ENCODE data around the gene ZNF219. TPM values are rescaled to one million over a fixed set of nuclear protein-coding genes. Genes with fewer than 3 reads are reported as not detected.

ZNF219 gene
- total RNA-seq, 1 donor from 2014 or later = 47.8 TPM

DNA sequence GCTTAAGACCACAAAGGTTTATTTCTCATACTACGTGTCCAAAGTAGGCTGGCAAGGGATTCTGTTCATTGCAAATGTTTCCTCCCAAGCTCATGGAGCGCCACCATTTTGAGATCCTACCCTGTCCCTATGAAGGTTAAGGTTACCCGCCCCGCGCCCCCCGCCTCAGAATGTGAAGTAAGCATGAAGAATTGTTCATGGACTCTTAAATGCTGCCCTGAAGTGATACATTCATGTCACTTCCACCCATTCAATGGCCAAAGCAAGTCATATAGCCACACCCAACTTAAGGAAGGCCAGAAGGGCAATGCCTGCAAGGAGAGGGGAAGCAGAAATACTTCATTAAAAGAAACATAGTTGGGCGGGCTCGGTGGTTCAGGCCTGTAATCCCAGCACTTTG lies 6.6 kb upstream of the ZNF219 start:
- TF ChIP-seq, protein P1, sequence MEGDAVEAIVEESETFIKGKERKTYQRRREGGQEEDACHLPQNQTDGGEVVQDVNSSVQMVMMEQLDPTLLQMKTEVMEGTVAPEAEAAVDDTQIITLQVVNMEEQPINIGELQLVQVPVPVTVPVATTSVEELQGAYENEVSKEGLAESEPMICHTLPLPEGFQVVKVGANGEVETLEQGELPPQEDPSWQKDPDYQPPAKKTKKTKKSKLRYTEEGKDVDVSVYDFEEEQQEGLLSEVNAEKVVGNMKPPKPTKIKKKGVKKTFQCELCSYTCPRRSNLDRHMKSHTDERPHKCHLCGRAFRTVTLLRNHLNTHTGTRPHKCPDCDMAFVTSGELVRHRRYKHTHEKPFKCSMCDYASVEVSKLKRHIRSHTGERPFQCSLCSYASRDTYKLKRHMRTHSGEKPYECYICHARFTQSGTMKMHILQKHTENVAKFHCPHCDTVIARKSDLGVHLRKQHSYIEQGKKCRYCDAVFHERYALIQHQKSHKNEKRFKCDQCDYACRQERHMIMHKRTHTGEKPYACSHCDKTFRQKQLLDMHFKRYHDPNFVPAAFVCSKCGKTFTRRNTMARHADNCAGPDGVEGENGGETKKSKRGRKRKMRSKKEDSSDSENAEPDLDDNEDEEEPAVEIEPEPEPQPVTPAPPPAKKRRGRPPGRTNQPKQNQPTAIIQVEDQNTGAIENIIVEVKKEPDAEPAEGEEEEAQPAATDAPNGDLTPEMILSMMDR (conservative IDR thresholded peaks at IDR 0.05) = no peak
- H3K36me3 Mint-ChIP-seq = no peaks in the 10 kb centered on the region
- no peaks in the 10 kb centered on the region for H3K9me3 Mint-ChIP-seq
- no peaks in the 10 kb centered on the region for H3K27me3 Mint-ChIP-seq
- DNase-seq (ENCODE audit: extremely low spot score, unreplicated experiment) = no peak
- peak overlapping the region; percentile 96 for H3K27ac Mint-ChIP-seq
- H3K4me1 Mint-ChIP-seq (ENCODE audit: unreplicated experiment) = peaks cover 61% of the 10 kb centered on the region
- peak overlapping the region; percentile 94 for H3K4me3 Mint-ChIP-seq

DNA sequence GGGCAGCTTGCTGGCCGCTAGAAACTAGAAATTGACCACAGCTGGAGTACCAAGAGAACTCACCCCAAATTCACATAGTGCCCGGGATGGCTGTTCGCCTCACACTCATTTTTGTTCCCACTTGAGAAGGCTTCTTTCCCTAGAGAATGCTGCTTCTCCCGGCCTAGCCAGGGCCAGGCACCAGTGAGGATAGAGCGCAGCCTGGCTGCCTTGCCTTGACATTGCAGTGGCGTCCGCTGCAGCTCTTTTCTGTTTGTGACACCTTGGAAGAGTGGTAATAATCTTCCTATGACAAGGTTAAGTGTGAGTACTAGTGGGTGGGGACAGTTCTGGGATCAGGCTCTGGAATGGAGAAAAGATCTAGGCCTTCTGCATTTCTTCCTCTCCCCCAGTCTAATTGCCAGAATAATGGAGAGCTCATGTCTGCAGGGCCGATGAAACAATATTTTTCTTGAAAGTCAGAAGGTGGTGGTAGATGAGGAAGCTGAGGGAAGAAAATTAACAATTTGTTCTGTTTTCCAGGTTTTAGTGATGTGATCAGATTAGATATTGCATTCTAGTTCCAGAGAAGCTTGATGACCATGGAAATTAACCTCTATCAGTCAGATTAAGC lies 6.1 kb upstream of the ZNF219 start:
- Mint-ChIP-seq H3K9me3 (no peaks in the 10 kb centered on the region), H3K4me3 (peak overlapping the region; percentile 94), H3K27me3 (no peaks in the 10 kb centered on the region), H3K4me1 (ENCODE audit: unreplicated experiment) (peaks cover 59% of the 10 kb centered on the region), H3K36me3 (no peaks in the 10 kb centered on the region), H3K27ac (peak overlapping the region; percentile 96)
- TF ChIP-seq, protein P1 (conservative IDR thresholded peaks at IDR 0.05) = peak; percentile 92
- no peak for DNase-seq (ENCODE audit: extremely low spot score, unreplicated experiment)

DNA sequence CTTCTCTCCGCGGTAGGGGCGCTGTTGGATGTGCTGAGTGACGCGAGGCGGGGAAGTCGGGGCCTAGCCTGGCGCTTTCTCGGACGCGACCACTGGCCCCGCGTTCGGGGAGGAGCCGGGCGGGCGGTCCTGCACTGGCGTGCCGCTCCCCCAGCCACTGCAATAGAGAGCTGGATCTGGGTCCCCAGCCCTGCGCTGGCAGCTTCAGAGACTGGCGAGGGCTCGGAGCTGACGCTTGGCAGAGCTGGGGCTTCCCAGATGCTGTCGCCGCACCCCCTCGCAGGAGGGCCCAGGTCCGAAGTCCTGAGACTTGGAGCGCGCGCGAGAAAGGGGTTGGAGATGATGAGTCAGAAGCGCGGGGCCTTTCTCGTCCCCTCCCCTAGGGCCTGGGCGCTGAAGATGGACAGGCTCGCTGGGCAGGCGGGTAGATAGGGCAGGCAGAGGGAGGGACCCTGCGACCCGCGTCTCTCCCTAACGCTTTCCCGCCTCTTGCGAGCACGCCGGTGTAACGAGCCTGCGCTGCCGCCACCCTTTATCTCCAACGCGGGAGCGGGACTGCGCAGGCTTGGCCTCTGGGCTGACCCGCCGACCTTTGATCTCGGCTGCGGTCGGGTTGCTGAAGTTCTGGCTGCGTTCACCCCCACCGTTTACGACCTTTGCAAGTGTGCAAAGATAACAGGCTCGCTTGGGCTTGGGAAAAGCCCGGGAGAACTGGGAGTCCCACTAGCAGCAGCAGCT lies 5.4 kb upstream of the ZNF219 start:
- Mint-ChIP-seq H3K27me3 (no peaks in the 10 kb centered on the region), H3K27ac (peak overlapping the region; percentile 96), H3K4me3 (peak overlapping the region; percentile 94), H3K36me3 (no peaks in the 10 kb centered on the region), H3K9me3 (no peaks in the 10 kb centered on the region), H3K4me1 (ENCODE audit: unreplicated experiment) (peaks cover 60% of the 10 kb centered on the region)
- TF ChIP-seq, protein P1 (conservative IDR thresholded peaks at IDR 0.05) = peak; percentile 80
- DNase-seq (ENCODE audit: extremely low spot score, unreplicated experiment) = peak; percentile 95

DNA sequence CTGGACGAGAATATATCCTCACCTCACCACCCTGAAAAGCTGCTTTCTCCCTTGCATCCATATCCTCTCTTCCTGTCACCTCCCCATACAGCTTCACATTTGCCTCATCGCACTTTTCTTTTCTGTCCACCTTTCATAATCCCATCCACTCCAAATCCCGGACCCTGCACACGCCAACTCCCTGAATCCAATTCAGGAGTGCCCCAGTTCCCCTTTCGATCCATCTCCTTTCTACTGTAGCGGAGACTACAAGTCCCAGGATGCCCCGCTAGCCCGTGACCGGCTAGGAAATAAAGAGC lies 4.9 kb upstream of the ZNF219 start:
- TF ChIP-seq, protein P1 (conservative IDR thresholded peaks at IDR 0.05) = no peak
- peak overlapping the region; percentile 96 for H3K27ac Mint-ChIP-seq
- H3K4me1 Mint-ChIP-seq (ENCODE audit: unreplicated experiment) = peaks cover 63% of the 10 kb centered on the region
- H3K9me3 Mint-ChIP-seq = no peaks in the 10 kb centered on the region
- no peaks in the 10 kb centered on the region for H3K27me3 Mint-ChIP-seq
- peak overlapping the region; percentile 94 for H3K4me3 Mint-ChIP-seq
- H3K36me3 Mint-ChIP-seq = no peaks in the 10 kb centered on the region
- no peak for DNase-seq (ENCODE audit: extremely low spot score, unreplicated experiment)

DNA sequence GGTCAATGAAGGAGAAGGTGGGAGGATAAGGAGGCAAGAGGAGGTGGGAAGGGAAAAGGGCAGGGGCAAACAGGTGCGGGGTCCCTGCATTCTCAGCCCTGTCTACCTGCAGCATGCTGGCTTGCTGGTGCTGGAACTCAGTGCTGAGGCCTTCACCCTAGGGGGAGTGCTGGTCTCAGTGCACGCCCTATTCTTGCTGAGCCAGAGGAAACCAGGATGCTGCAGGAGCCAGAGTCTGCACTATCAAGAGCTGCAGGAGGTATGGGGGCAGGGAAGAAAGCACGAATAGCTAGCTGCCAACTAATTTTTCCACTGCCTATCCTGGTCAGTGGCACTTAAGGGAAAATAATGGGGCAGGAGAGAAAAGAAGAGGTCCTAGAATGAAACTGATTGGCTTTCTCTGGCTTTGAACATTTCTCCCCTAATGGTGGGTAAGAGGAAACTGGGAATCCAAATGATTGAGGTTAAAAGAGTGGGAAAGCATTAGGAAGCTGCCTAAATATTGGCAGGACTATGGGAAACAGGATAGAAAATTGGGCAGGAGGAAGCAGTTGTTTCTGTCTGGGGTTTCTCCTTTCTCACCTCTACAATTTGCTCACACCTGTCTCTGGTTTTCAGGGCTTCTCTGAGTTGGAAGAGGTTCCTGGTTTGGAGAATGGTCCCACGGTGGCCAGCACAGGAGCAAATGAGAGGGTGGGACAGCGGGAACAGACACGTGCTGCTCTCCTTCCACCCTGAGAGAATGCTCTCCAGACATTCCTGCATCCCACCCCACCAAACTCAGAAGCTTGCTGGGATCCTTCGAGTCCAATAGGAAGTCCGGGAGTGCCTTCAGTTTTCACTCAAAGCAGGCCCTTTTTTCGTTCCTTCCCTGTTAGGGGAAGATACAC lies 4.3 kb upstream of the ZNF219 start:
- Mint-ChIP-seq H3K36me3 (no peaks in the 10 kb centered on the region), H3K9me3 (no peaks in the 10 kb centered on the region), H3K27me3 (no peaks in the 10 kb centered on the region), H3K4me3 (peak overlapping the region; percentile 94), H3K4me1 (ENCODE audit: unreplicated experiment) (peaks cover 61% of the 10 kb centered on the region), H3K27ac (peak overlapping the region; percentile 96)
- TF ChIP-seq, protein P1 (conservative IDR thresholded peaks at IDR 0.05) = no peak
- no peak for DNase-seq (ENCODE audit: extremely low spot score, unreplicated experiment)
